AG09309 (cell line): Measurements from ENCODE around the gene TOMM34.
A peak's percentile ranks its signal among the peaks of the same experiment; 100 is the strongest.

Experiments
- DNase-seq: peaks from one replicate; pipeline ENCODE4 v3.0.0-alpha.2; 2010; ENCODE audit warnings: low read depth
- H3K4me3 ChIP-seq: 2 replicates; pipeline ENCODE4 v1.5.1; 2011; ENCODE audit warnings: mild to moderate bottlenecking, low read depth, low read length, moderate library complexity; ENCODE audit not compliant: control insufficient read depth
- TF ChIP-seq, protein P1 (sequence below): IDR thresholded peaks from 2 replicates; pipeline ENCODE4 v1.5.1; 2011; ENCODE audit warnings: mild to moderate bottlenecking, low read depth, low read length, inconsistent platforms; ENCODE audit not compliant: insufficient read depth, control insufficient read depth; ENCODE audit errors: missing control alignments

Gene TOMM34

DNA sequence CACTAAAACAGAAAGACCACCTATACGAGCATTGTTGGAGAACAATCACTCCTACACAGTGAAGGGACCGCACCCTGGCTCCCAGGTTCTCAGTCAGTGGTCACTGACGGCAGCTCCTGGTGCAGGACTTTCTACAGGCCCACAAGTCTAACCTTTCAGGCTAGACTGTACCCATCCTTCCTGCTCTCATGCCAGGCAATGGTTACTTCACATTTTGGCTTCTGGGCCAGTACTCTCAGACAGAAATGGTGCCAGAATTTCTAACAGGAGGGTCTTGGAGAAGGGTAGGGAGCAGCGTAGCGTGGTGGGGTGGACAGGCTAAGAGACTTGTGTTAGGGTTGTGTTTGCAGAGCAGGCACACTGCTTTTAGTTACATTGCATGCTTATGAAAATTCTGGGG lies 12.1 kb downstream of the TOMM34 start:
- DNase-seq = no peak
- H3K4me3 ChIP-seq = no peak overlapping the region
- TF ChIP-seq, protein P1, sequence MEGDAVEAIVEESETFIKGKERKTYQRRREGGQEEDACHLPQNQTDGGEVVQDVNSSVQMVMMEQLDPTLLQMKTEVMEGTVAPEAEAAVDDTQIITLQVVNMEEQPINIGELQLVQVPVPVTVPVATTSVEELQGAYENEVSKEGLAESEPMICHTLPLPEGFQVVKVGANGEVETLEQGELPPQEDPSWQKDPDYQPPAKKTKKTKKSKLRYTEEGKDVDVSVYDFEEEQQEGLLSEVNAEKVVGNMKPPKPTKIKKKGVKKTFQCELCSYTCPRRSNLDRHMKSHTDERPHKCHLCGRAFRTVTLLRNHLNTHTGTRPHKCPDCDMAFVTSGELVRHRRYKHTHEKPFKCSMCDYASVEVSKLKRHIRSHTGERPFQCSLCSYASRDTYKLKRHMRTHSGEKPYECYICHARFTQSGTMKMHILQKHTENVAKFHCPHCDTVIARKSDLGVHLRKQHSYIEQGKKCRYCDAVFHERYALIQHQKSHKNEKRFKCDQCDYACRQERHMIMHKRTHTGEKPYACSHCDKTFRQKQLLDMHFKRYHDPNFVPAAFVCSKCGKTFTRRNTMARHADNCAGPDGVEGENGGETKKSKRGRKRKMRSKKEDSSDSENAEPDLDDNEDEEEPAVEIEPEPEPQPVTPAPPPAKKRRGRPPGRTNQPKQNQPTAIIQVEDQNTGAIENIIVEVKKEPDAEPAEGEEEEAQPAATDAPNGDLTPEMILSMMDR = no peak

DNA sequence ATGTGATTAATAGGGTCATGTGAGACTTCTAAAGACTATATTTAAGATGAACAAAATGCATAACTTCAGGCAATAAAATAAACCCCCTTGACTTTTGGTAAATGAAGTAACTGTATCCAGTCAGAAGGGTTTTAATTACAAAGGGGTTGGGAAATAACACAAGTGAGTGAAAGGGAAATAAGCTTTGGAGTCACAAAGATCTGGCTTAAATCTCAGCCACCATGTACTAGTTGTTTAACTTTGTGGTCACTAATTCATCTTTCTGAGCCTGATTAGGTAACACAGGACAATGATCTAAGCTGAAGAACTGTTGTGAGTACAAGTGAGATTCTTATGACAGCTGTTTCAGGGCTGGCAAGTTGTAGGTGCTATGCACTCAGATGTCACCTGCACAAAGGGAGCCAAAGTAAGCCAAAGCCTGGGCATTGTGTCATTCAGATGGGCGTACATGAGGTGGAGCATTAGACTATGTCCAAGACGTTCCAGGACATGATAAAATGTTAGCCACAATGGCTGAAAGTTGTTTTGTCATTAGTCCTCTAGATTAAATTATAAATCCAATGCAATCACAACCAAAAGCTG lies 13.8 kb downstream of the TOMM34 start:
- H3K4me3 ChIP-seq = no peak overlapping the region
- TF ChIP-seq, protein P1 = no peak
- no peak for DNase-seq

DNA sequence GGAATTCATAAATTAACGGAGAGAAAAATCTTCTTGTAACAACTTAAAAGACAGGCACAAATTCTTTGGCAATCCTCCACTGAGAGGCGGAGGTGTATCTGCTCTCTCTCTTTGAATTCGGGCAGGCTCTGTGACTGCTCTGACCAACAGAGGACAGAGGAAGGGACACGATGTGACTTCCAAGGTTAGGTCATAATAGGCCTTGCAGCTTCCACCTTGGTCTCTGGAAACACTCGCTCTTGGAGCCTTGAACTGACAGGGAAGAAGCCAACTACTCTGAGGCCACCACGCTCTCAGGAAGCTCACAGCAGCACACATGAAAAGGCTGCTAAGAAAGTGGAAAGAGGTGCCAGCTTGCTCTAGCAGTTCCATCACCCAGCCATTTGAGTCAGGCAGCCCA lies 14.9 kb downstream of the TOMM34 start:
- H3K4me3 ChIP-seq = no peak overlapping the region
- DNase-seq = no peak
- TF ChIP-seq, protein P1 = no peak

DNA sequence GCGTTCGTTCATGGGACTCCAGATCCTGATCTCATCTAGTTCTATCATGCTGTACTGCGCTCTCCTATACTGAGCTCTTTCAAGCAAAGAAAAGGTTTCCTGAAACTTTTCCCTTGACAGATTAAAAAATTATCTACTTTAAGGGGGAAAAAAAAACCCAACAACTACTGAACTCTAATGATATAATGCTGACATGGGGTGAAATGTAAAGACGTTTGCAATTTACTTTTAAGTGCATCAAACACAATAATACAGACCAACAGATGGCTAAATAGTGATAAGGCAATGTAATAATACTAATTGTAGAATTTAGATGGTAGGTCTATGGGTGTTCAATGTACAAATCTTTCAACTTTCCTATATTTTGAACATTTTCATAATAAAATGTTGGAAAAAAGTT lies 16.4 kb downstream of the TOMM34 start:
- TF ChIP-seq, protein P1 = no peak
- no peak for DNase-seq
- H3K4me3 ChIP-seq = no peak overlapping the region

DNA sequence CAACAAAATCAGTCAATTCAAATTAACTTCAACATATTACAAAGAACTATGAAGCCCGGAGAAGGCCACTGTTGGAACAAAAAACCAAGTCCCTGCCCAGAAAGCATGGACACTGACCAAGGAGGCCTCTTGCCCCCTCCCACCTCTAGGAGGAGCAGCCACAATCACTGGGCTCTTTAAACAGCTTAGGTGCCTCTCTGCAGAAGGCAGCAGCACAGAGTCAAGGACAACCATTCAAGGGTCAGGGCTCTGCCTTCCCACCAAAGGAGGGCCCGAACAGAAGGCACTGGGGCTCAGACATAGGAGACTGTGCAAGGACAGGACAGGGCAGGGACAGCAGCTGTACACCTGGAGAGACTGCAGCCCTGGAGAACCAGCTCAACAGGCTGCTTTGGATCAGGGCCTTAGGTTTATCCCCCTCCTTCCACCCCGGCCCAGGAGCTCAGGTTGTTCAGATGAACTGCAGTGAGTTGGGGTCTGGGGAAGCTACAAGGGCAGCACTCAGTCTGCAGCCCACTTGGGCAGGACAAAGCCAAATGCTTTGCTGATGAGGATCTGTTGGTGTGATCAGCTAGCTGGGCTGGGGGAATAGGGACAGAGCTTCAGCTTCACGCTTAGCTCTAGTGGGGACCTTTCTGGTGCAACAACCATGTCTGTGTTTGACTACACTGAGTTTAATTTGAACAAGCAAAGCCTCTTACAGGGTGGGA lies 17.8 kb downstream of the TOMM34 start:
- no peak for DNase-seq
- H3K4me3 ChIP-seq = no peak overlapping the region
- TF ChIP-seq, protein P1 = peak; percentile 4

DNA sequence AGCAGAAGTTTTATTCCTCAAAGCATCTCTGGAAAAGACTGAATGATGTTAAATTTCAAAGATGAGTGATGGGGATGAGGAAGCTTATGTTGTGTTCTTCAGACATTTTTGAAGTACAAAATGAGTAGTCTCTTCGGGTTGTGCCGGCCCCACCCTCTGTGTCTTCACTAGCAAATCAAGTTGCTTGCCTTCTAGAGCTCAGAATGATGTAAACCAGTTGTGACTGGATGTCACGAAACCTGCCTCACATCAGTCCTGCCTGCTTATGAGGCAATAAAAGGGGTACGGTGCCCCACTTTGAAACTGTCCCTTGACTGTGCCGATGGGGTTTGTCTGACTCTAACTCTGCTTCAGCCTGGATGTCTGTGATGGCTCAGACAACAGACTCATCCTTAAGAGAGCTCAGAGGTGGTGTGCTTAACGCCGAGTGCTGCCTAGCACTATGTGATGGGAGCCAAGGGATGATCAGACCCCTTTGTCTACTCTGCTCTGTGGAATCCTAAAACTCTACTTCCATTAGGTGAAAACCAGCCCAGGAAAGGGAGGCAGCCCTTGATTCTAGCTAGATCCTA lies 19.0 kb downstream of the TOMM34 start:
- no peak for DNase-seq
- TF ChIP-seq, protein P1 = no peak
- H3K4me3 ChIP-seq = no peak overlapping the region
